ENCODE data around the gene PRR12. TPM values are rescaled to one million over a fixed set of nuclear protein-coding genes. Genes with fewer than 3 reads are reported as not detected.

PRR12 gene
- total RNA-seq, 1 experiment from 2014 or later = 22.9 TPM

DNA sequence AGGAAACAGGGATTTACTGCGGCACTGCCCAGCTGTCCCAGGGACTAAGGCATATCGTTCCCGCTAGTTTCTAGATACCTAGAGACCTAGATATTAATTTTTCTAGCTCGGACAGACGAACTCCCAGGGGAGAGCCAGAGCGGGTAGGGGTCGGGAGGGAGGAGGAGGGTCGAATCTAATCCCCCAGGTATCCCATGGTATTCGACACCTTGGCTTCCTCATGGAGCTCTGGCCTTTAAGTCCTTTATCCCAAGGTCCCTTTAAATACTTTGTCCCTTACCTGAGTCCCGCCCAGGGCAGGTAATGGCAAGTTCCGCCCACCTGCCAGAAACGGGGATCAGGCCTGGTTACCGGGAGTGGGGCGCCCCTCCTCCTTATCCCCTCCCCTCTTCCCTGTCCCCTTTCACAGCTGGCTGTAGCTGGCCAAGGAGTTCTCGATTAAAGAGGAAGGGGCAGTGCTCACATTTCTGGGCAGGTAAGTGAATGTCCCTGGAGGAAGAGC lies 9.9 kb upstream of the PRR12 start, which contains the start of gene PRRG2:
Gene PRRG2 (plus strand): TSS at position 310 of the 502 bp plus-strand sequence. CDS start 1,904 bp downstream, outside the sequence.
- Histone ChIP-seq H3K4me1 (ENCODE audit: control insufficient read depth, insufficient read depth, low read length) (peaks cover 5% of the 10 kb centered on the region; the same call in 1 of the 2 replicates), H3K9me3 (ENCODE audit: control insufficient read depth, insufficient read depth, low read depth, low read length) (no peaks in the 10 kb centered on the region), H3K36me3 (ENCODE audit: control insufficient read depth, insufficient read depth, low read length) (peaks cover 7% of the 10 kb centered on the region), H3K27ac (ENCODE audit: low read length) (peak within 1 kb of the TSS; percentile 87), H3K27me3 (ENCODE audit: control insufficient read depth, insufficient read depth, low read length) (no peaks in the 10 kb centered on the region), H3K4me3 (ENCODE audit: low read depth in 2 of 2, low read length in 2 of 2) (peak within 1 kb of the TSS; percentile 83 to 95)
- CTCF ChIA-PET = interaction anchor here (0.7 kb wide), 1 partner anchor 95 kb away, joined by 3 read pairs; no protein-coding TSS in a partner anchor
- in situ Hi-C loops (cut with HindIII; ENCODE audit: low pct_unique_long_range_greater_than_20kb, low sequenced_read_pairs) (no loop called here), intact Hi-C loops (cut with micrococcal nuclease; ENCODE audit: unreplicated experiment) (no loop called here)
- no TSS peak for BruUV-seq (replicated peaks)
- DNase-seq (ENCODE audit: low read depth, low spot score) (no peak), ATAC-seq (no peak)
- TF ChIP-seq, protein P1, sequence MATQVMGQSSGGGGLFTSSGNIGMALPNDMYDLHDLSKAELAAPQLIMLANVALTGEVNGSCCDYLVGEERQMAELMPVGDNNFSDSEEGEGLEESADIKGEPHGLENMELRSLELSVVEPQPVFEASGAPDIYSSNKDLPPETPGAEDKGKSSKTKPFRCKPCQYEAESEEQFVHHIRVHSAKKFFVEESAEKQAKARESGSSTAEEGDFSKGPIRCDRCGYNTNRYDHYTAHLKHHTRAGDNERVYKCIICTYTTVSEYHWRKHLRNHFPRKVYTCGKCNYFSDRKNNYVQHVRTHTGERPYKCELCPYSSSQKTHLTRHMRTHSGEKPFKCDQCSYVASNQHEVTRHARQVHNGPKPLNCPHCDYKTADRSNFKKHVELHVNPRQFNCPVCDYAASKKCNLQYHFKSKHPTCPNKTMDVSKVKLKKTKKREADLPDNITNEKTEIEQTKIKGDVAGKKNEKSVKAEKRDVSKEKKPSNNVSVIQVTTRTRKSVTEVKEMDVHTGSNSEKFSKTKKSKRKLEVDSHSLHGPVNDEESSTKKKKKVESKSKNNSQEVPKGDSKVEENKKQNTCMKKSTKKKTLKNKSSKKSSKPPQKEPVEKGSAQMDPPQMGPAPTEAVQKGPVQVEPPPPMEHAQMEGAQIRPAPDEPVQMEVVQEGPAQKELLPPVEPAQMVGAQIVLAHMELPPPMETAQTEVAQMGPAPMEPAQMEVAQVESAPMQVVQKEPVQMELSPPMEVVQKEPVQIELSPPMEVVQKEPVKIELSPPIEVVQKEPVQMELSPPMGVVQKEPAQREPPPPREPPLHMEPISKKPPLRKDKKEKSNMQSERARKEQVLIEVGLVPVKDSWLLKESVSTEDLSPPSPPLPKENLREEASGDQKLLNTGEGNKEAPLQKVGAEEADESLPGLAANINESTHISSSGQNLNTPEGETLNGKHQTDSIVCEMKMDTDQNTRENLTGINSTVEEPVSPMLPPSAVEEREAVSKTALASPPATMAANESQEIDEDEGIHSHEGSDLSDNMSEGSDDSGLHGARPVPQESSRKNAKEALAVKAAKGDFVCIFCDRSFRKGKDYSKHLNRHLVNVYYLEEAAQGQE (IDR thresholded peaks at IDR 0.05; ENCODE audit: insufficient read depth in 1 of 2, low read depth in 2 of 2, low read length in 1 of 2) = no peak
- TF ChIP-seq SIN3A (IDR thresholded peaks at IDR 0.05; ENCODE audit: borderline replicate concordance, insufficient read depth, low read depth, low read length) (no peak), POLR2AphosphoS5 (IDR thresholded peaks at IDR 0.05; ENCODE audit: low read depth, low read length) (no peak), TCF7L2 (IDR thresholded peaks at IDR 0.05; ENCODE audit: low read depth, low read length) (no peak)
- TF ChIP-seq, protein P2, sequence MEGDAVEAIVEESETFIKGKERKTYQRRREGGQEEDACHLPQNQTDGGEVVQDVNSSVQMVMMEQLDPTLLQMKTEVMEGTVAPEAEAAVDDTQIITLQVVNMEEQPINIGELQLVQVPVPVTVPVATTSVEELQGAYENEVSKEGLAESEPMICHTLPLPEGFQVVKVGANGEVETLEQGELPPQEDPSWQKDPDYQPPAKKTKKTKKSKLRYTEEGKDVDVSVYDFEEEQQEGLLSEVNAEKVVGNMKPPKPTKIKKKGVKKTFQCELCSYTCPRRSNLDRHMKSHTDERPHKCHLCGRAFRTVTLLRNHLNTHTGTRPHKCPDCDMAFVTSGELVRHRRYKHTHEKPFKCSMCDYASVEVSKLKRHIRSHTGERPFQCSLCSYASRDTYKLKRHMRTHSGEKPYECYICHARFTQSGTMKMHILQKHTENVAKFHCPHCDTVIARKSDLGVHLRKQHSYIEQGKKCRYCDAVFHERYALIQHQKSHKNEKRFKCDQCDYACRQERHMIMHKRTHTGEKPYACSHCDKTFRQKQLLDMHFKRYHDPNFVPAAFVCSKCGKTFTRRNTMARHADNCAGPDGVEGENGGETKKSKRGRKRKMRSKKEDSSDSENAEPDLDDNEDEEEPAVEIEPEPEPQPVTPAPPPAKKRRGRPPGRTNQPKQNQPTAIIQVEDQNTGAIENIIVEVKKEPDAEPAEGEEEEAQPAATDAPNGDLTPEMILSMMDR (IDR thresholded peaks at IDR 0.05) = no peak
- POLR2A ChIA-PET = interaction anchor here (0.6 to 0.8 kb wide), 2 partner anchors 59 to 130 kb away, joined by 3 read pairs; no protein-coding TSS in a partner anchor

DNA sequence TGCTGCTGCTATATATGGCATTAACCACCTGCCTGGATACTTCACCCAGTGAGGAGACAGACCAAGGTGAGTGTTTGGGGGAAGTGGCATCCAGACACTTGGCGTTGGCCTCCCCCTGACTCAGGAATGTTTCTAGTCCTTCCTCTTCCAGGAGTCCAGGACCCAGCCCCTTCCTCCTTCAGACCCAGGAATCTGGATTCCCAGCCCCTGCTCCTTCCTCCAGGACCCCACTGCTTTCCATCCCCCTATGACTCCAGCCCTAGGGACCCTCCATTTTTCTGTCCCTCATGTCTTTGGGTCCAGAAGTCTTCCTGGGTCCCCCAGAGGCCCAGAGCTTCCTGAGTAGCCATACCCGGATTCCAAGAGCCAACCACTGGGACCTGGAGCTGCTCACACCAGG lies 7.7 kb upstream of the PRR12 start:
- CTCF ChIA-PET = interaction anchor here (0.7 kb wide), 1 partner anchor 38 kb away, joined by 5 read pairs; no protein-coding TSS in a partner anchor
- no TSS peak for BruUV-seq (replicated peaks)

More for the DNA sequence above, 7.7 kb upstream of the PRR12 start:
- Histone ChIP-seq H3K4me1 (ENCODE audit: control insufficient read depth, insufficient read depth, low read length) (peaks cover 5% of the 10 kb centered on the region; the same call in 1 of the 2 replicates), H3K27me3 (ENCODE audit: control insufficient read depth, insufficient read depth, low read length) (no peaks in the 10 kb centered on the region), H3K36me3 (ENCODE audit: control insufficient read depth, insufficient read depth, low read length) (peaks cover 7% of the 10 kb centered on the region), H3K4me3 (ENCODE audit: low read depth in 2 of 2, low read length in 2 of 2) (no peak overlapping the region), H3K27ac (ENCODE audit: low read length) (no peak overlapping the region), H3K9me3 (ENCODE audit: control insufficient read depth, insufficient read depth, low read depth, low read length) (no peaks in the 10 kb centered on the region)
- POLR2A ChIA-PET = no interaction called here
- in situ Hi-C loops (cut with HindIII; ENCODE audit: low pct_unique_long_range_greater_than_20kb, low sequenced_read_pairs) (no loop called here), intact Hi-C loops (cut with micrococcal nuclease; ENCODE audit: unreplicated experiment) (no loop called here)
- no peak for TF ChIP-seq TCF7L2 (IDR thresholded peaks at IDR 0.05; ENCODE audit: low read depth, low read length)
- TF ChIP-seq, protein P2 (IDR thresholded peaks at IDR 0.05) = no peak
- TF ChIP-seq, protein P1 (IDR thresholded peaks at IDR 0.05; ENCODE audit: insufficient read depth in 1 of 2, low read depth in 2 of 2, low read length in 1 of 2) = no peak
- TF ChIP-seq POLR2AphosphoS5 (IDR thresholded peaks at IDR 0.05; ENCODE audit: low read depth, low read length) = no peak
- no peak for TF ChIP-seq SIN3A (IDR thresholded peaks at IDR 0.05; ENCODE audit: borderline replicate concordance, insufficient read depth, low read depth, low read length)
- DNase-seq (ENCODE audit: low read depth, low spot score) (no peak), ATAC-seq (no peak)
